ENCODE results near the gene MAP2K5. TPM values are rescaled to one million over a fixed set of nuclear protein-coding genes. Genes with fewer than 3 reads are reported as not detected.

The MAP2K5 gene
- total RNA-seq, 2 donors from 2014 or later = 20.0 to 23.9 TPM

DNA sequence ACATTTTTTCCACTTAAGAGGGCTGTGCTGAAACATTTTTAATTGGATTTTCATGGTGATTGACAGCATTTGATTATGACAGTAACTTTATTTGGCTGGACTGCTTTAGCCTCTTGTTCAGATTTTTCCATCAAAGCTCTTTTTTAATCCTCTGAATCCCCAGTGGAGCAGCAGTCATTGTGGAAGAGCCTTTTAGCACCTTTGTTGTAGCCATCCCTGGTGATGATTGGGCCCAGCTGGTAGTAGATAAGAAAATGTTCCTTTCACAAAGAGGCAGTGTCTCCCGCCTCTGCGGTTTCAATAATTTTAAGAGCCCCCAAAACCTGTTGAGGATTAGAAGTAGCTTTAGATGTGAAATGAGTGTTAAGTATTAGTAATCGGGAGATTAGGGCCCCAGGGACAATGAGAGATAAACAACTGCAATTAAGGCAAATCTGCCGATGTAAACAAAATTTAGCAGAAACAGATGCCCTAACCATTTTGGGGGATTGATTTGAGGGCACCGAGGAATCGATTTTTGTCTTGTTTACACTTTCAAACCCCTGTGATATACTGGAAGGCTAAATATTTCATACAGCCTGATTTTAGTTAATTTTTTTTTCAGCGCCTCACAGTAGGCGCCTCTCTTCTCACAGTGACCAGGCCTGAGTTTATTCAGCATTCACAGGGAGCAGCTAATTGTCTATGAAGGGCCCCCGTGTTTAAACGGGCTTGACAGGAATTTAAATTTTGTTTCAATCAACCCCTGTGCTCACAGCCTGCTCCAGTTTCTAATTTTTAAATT, 239.6 kb downstream of the MAP2K5 start:
- no peaks in the 10 kb centered on the region for H3K9me3 Mint-ChIP-seq
- H3K27ac Mint-ChIP-seq = no peak overlapping the region
- DNase-seq (ENCODE audit: low spot score in 2 of 2) (no peak), ATAC-seq (no peak)
- no peaks in the 10 kb centered on the region for H3K36me3 Mint-ChIP-seq

DNA sequence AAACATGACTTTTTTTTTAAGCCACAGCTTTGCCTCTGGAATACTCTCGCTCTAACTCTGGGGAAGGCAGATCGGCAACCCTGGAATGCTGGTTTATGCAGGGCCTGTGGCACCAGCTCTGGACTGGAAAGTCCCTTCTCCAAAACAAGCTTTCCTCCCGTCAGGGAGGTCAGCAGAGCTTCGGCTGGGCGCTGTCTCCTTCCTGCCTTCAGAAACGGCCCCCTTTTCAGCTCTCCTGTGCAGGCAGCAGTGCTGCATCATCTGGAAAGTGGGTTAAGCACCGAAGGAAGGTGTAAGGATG, 240.1 kb downstream of the MAP2K5 start:
- DNase-seq (ENCODE audit: low spot score in 2 of 2) (no peak), ATAC-seq (no peak)
- Mint-ChIP-seq H3K27ac (no peak overlapping the region), H3K9me3 (no peaks in the 10 kb centered on the region), H3K36me3 (no peaks in the 10 kb centered on the region)

DNA sequence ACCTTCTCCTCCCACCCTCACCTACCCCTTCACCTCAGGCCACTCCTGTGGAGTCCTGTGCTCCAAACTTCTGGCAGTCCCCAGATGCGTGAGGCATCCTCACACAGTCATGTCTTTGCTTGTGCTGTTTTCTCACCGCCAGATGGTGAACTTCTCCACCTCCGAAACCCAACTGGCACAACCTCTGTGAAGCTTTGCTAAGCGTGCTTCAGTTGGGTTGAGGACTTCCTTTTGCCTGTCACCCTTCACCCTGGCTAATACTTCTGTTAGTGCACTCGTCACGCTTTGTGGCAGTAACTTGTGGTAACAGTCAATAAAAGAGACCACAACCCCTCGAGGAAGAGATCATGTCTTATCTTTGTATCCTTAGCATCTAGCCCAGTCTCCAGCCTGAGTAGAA, 240.8 kb downstream of the MAP2K5 start:
- H3K27ac Mint-ChIP-seq = no peak overlapping the region
- H3K9me3 Mint-ChIP-seq = no peaks in the 10 kb centered on the region

DNA sequence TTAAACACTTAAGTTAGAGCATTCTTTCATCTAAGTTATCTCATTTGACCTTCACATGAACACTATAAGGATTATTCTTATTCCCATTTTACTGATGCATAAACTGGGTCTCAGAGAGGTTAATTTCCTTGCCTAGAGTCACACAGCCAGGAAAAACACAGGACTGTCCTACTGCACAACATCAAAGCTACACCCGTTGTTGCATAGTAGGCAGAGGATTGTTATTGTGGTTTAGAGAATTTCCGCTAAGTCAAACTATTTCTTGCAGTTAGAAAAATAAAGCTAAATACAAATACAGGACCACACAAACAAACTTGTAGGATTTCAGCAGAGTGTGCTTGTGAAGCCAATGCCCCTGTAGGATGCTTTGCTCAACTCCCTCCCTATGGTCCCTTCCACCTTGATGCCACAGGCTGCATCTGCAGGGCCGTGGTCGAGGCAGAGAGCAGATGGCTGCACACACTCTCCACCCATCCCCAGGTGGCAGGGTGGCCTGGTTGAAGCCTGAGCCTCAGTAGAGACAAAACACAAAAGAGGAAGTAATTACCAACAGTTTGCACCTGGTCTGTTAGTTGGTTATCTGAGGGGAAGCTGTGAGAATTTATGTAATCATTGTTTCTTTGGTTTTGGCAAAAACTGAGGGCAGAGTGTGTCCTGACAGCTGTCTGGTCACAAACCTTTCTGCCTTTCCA, 241.7 kb downstream of the MAP2K5 start:
- no peaks in the 10 kb centered on the region for H3K36me3 Mint-ChIP-seq
- ATAC-seq = no peak

More for the DNA sequence above, 240.8 kb downstream of the MAP2K5 start:
- peak in 1 of 2 donors; percentile 15 for DNase-seq (ENCODE audit: low spot score in 2 of 2)
- no peaks in the 10 kb centered on the region for H3K36me3 Mint-ChIP-seq
- ATAC-seq = peak; percentile 81 to 82

GRCh38 chr15:67784856-67785430, 242.4 kb downstream of the MAP2K5 start:
- H3K9me3 Mint-ChIP-seq = no peaks in the 10 kb centered on the region
- ATAC-seq = no peak
- H3K36me3 Mint-ChIP-seq = no peaks in the 10 kb centered on the region
- no peak for DNase-seq (ENCODE audit: low spot score in 2 of 2)
- H3K27ac Mint-ChIP-seq = no peak overlapping the region

More for the DNA sequence above, 241.7 kb downstream of the MAP2K5 start:
- no peaks in the 10 kb centered on the region for H3K9me3 Mint-ChIP-seq
- no peak overlapping the region for H3K27ac Mint-ChIP-seq
- DNase-seq (ENCODE audit: low spot score in 2 of 2) = no peak

- H3K9me3 Mint-ChIP-seq = no peaks in the 10 kb centered on the region
- ATAC-seq = no peak
These were observed 242.9 kb downstream of the MAP2K5 start for GRCh38 chr15:67785431-67785830.

DNA sequence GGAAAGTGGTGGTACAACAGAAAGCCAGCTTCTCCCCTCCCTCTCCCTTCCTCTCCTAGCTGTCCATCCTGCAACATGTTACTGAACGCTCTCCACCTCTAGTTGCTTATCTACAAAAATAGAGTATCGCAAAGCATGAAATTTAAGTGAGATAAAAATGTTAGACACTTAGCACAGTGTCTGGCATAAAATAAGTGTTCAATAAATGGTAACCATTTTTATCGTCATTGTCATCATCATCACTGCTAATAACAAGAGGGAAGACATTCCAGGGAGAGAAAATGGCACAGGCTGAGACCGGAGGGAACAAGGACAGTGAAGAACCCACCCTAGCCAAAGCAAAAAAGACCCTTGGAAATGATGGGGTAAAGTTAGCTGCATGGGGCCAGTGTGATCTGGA, 244.1 kb downstream of the MAP2K5 start:
- H3K9me3 Mint-ChIP-seq = no peaks in the 10 kb centered on the region
- peaks cover 0 to 5% of the 10 kb centered on the region in 2 donors for H3K36me3 Mint-ChIP-seq
- DNase-seq (ENCODE audit: low spot score in 2 of 2) (no peak), ATAC-seq (no peak)
- no peak overlapping the region for H3K27ac Mint-ChIP-seq

More at GRCh38 chr15:67785431-67785830, 242.9 kb downstream of the MAP2K5 start:
- Mint-ChIP-seq H3K36me3 (no peaks in the 10 kb centered on the region), H3K27ac (no peak overlapping the region)
- DNase-seq (ENCODE audit: low spot score in 2 of 2) = no peak

GRCh38 chr15:67788986-67789385, 246.5 kb downstream of the MAP2K5 start:
- Mint-ChIP-seq H3K27ac (no peak overlapping the region), H3K9me3 (no peaks in the 10 kb centered on the region)
- no peak for ATAC-seq

DNA sequence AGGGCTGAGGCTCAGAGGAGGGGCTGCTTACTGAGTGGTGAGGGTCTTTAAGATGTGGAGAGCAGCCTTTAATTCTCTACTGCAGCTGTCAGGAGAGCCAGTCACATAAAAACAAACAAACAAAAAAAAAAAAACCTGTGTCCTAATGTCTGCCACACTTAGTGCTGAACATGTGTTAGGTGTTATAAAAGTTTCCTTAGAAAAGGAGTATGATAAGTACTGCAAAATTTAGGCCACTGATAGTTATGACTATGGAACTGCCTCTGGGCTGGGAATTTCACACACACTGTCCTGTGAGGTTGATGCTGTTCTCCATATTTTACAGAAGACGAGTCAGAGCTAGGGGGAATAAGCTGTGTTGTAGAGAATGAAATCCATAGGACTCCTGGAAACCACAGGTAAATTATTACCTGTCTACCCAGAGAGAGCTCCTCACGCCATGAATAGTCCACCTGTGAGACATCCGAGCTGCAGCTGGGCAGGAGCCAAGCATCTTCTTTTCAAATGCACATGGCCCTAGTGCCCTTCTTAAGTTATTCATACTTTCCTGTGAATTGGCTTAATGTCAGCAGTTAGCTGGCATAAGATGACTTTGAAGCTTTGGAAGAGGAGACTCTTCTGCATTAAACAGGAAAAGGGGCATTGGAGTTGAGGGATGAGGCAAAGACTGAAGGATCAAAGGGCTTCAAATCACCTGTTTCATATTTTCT, 248.3 kb downstream of the MAP2K5 start:
- Mint-ChIP-seq H3K9me3 (peaks cover 0 to 1% of the 10 kb centered on the region in 2 donors), H3K36me3 (peaks cover 9 to 15% of the 10 kb centered on the region in 2 donors), H3K27ac (no peak overlapping the region)
- DNase-seq (ENCODE audit: low spot score in 2 of 2) (no peak), ATAC-seq (no peak)

More at GRCh38 chr15:67788986-67789385, 246.5 kb downstream of the MAP2K5 start:
- no peak for DNase-seq (ENCODE audit: low spot score in 2 of 2)
- H3K36me3 Mint-ChIP-seq = peaks cover 0 to 9% of the 10 kb centered on the region in 2 donors

GRCh38 chr15:67792250-67792942, 249.9 kb downstream of the MAP2K5 start:
- DNase-seq (ENCODE audit: low spot score in 2 of 2) = no peak
- Mint-ChIP-seq H3K36me3 (peaks cover 9 to 21% of the 10 kb centered on the region in 2 donors), H3K9me3 (peaks cover 0 to 7% of the 10 kb centered on the region in 2 donors), H3K27ac (no peak overlapping the region)
- ATAC-seq = no peak

DNA sequence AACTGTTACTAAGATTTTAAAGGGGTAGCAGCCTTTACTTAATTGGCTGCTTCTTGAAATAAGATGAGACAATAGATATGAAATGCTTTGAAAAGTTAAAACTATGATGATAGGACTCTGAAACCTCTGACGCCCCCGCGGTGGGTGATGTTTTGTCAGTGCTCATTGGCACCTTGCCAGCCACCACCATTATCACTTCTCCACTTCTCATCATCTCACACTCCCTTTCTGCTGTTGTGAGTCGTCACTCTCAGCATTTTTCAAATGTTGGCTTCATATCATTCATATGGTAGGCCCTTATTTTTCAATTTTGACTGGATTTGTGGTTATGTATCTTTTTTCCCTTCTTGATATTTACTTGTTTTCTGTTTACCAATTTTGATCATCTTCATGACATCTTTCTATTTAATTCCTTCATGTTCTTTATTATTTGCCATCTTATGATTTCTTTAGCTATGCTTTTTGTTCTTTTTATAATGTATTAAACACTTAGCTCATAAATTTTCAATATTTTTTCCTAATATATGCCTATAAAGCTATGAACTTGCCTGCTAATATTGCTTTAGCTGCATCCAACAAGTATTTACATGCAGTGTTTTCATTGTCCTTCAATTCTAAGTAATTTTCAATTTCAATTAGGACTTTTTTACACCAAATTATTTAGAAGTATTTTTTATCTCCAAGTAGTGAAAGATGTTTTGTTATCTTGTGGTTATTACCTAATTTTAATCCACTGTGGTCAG, 252.5 kb downstream of the MAP2K5 start:
- peak overlapping the region in 1 of 2 donors; percentile 42 for H3K27ac Mint-ChIP-seq
- H3K9me3 Mint-ChIP-seq = peaks cover 0 to 7% of the 10 kb centered on the region in 2 donors
- DNase-seq (ENCODE audit: low spot score in 2 of 2) (peak in 1 of 2 donors; percentile 64), ATAC-seq (peak; percentile 54 to 85)
- H3K36me3 Mint-ChIP-seq = peaks cover 9 to 21% of the 10 kb centered on the region in 2 donors

DNA sequence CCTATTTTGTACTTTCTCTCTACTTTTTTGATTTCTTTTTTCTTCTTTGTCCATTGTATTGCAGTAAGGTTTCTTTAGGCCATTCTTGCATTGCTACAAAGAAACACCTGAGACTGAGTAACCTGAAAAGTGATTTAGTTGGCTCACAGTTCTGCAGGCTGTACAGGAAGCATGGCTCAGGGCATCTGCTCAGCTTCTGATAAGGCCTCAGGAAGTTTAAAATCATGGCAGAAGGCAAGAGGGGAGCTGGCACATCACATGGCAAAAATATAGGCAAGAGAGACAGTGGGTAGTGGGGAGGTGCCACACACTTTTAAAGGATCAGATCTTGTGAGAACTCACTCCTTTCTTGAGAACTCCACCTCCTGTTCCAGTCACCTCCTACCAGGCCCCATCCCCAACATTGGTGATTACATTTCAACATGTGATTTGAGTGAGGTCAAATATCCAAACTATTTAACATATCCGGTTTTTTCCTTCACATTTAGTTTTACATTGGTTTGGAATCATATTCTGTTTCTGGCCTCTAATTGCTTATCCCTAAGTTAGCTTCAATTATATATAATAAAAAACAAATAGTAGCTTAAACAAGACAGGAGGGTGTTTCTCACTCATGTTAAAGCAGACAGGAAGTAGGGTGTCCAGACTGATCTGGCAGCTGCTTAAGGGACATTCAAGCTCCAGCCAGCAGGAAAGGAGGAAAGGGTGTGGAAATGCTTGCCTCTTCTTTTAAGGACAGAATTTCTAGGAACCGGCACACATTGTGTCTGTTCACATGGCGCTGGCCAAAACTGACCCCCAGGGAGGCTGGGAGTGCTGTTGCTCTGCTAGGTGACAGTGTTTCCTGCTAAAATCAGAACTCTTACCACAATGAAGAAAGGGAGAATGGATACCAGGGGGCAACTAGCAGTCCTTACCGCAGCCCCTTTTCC, 254.0 kb downstream of the MAP2K5 start:
- DNase-seq (ENCODE audit: low spot score in 2 of 2) (no peak), ATAC-seq (no peak)
- peaks cover 0 to 7% of the 10 kb centered on the region in 2 donors for H3K9me3 Mint-ChIP-seq
- no peak overlapping the region for H3K27ac Mint-ChIP-seq
- H3K36me3 Mint-ChIP-seq = peaks cover 4 to 21% of the 10 kb centered on the region in 2 donors

DNA sequence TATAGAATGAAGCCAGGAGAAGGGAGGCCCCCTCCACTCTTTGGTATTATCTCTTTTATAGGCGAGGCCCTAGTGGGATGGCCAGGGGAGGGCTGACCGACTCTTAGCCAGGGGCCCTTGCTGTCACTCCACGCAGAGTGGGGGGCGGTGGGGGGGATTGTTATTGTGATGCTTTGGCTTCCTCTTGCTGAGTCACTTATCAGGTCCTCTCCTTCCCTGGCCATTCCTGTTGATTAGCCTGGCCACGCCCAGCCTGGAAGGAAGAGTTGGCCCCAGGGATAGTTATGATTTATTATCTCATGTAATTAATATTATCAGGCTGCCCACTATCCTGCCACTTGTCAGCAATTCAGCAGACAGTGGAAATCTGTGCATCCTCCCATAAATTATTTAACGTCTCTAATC, 257.3 kb downstream of the MAP2K5 start:
- Mint-ChIP-seq H3K36me3 (peaks cover 0 to 16% of the 10 kb centered on the region in 2 donors), H3K9me3 (peaks cover 0 to 7% of the 10 kb centered on the region in 2 donors), H3K27ac (no peak overlapping the region)
- DNase-seq (ENCODE audit: low spot score in 2 of 2) (no peak), ATAC-seq (no peak)

DNA sequence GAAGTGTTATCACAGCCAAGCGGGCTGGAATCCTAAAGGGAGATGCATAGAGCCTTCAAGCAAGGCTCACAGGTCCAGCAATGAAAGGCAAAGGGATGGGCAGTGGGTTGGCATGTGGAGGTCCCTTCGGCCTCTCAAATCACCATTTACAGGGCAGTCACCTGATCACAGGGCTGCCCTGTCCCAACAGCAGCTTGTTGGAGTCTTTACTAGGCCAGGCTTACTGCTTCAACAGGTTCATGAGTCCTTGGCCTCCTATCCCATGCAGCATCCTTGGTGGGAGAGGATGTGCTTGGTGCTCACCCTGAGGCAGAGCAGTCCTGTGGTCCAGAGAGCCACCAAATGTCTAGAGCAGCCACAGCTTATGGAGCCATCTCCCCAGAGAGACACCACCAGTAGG, 258.6 kb downstream of the MAP2K5 start:
- H3K27ac Mint-ChIP-seq = no peak overlapping the region
- no peak for DNase-seq (ENCODE audit: low spot score in 2 of 2)
- ATAC-seq = no peak
- H3K36me3 Mint-ChIP-seq = peaks cover 0 to 2% of the 10 kb centered on the region in 2 donors
- H3K9me3 Mint-ChIP-seq = peaks cover 0 to 2% of the 10 kb centered on the region in 2 donors

All from activated naive CD4-positive, alpha-beta T cell treated with anti-CD3 and anti-CD28 coated beads, Interleukin-2, amount 50 U/mL, for 72 hours (primary cell).